GM19467 (cell line): ENCODE data around the gene DGLUCY.
"Not testable (repeated sequence)": the region's sequence is repeated elsewhere in the genome, so short reads cannot be mapped to it uniquely, and the experiment has no call there.

Experiments
- ATAC-seq: cut with Tn5 transposase; IDR thresholded peaks from one replicate; pipeline ENCODE4 v1.9.1; 2021; ENCODE audit warnings: mild to moderate bottlenecking, moderate library complexity; ENCODE audit not compliant: unreplicated experiment

DGLUCY gene, protein sequence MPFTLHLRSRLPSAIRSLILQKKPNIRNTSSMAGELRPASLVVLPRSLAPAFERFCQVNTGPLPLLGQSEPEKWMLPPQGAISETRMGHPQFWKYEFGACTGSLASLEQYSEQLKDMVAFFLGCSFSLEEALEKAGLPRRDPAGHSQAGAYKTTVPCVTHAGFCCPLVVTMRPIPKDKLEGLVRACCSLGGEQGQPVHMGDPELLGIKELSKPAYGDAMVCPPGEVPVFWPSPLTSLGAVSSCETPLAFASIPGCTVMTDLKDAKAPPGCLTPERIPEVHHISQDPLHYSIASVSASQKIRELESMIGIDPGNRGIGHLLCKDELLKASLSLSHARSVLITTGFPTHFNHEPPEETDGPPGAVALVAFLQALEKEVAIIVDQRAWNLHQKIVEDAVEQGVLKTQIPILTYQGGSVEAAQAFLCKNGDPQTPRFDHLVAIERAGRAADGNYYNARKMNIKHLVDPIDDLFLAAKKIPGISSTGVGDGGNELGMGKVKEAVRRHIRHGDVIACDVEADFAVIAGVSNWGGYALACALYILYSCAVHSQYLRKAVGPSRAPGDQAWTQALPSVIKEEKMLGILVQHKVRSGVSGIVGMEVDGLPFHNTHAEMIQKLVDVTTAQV

GRCh38 chr14:91113829-91114078 lies at the start of gene DGLUCY:
Gene DGLUCY (plus strand): TSS chr14:91114073. CDS start chr14:91160295, 46,222 bp downstream.
- peak; percentile 62 for ATAC-seq

- no peak for ATAC-seq
Measured at GRCh38 chr14:91065266-91065665, 48.6 kb upstream of the DGLUCY start.

DNA sequence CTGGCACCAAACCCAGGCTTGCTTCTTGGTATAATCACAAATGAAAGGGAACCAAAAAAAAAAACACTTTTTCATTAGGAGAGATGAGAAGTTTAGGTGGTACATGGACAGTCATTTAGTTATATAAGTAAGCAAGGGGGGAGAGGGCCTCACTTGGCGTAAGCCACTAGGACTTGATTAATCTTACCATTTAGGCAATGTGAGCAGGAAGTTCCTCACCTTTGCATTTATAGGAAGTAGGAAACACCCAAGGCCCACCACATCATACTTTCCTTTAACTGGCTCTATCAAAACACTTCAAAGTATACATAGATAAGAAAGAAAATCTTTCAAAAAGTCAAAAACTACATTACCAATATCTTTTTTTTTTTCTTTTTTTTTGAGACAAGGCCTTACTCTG lies 46.7 kb upstream of the DGLUCY start:
- ATAC-seq: no peak

DNA sequence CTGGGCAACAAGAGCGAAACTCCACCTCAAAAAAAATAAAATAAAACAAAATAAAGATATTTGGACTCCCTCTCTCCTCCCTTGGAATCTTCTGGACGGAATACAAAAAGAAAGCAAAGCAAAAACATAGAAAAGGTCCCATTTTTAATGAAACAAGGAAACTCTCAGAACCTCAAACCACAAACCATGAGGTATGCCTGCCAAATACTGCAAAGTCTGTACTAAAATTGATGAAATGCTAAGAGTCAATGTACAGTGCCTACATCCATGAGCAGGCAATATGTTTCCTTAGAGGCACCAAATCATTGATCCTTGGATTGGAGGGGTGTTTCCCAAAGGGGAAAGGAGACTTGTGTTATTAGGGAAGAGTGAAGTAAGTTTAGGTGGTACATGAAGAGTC lies 45.2 kb upstream of the DGLUCY start:
- no peak for ATAC-seq

GRCh38 chr14:91070572-91070971 lies 43.3 kb upstream of the DGLUCY start:
- no peak for ATAC-seq

DNA sequence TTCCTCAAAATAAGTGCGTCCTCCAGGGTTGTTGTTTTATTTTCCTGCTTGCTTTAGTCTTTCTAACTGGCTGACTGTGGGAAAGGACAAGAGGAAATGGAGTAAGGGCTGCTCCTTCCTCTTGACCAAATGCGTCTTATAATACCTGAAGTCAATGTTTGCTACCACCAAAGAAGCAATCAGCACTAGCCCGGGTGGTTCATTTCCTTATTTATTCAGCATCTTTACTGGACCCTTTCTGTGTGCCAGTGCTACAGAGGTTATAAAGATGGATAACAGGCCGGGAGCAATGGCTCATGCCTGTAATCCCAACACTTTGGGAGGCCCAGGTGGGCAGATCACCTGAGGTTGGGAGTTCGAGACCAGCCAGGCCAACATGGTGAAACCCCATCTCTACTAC lies 38.3 kb upstream of the DGLUCY start:
- ATAC-seq: no peak

DNA sequence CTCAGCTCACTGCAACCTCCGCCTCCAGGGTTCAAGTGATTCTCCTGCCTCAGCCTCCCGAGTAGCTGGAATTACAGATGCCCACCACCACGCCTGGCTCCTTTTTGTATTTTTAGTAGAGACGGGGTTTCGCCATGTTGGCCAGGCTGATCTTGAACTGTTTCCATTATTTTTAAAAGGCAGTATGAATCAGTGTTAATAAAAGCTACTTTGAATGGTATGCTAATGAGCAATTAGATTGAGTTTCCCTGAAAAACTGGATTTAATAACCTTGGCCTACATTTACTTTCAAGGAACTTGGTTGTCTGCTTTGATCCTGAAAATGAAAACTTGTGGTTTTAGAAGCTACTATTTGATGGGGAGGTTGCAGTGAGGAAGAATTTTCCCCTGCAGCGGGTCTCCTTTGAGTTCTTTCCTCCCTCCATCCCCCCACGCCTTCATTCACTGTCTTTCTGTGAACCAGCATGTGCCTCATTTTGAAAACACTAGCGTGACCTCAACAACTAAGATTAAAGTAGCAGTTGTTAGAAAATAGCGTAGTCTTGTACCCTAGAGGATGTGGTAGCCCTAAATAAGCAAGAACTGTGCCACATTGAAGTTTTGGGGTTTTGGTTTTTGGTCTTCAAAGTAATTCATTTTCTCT lies 35.7 kb upstream of the DGLUCY start:
- no peak for ATAC-seq

GRCh38 chr14:91080071-91080470 lies 33.8 kb upstream of the DGLUCY start:
- no peak for ATAC-seq

- ATAC-seq: no peak
Measured at GRCh38 chr14:91082282-91082681, 31.6 kb upstream of the DGLUCY start.

- ATAC-seq: no peak
Measured at GRCh38 chr14:91084516-91084915, 29.4 kb upstream of the DGLUCY start.

DNA sequence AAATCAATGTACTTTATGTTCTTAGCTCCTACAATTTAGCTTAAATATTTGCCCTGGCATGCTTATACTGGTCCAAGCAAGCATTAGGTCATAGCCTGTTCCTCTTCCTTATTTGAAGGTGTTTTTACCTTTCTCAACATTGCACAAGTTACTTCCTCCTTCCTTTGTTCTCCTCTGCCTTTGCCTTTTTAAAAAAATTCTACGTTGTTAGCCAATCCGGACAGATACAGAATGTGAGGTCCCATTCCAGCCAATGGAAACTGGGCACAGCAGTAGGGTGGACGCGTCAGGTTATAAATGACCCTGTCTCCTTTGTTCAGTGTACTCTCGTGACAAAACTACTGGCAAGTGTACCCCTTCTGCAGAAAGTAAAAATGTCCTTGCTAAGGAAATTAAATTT lies 26.4 kb upstream of the DGLUCY start:
- not testable (repeated sequence) for ATAC-seq

GRCh38 chr14:91088585-91089235 lies 25.2 kb upstream of the DGLUCY start:
- ATAC-seq: no peak

DNA sequence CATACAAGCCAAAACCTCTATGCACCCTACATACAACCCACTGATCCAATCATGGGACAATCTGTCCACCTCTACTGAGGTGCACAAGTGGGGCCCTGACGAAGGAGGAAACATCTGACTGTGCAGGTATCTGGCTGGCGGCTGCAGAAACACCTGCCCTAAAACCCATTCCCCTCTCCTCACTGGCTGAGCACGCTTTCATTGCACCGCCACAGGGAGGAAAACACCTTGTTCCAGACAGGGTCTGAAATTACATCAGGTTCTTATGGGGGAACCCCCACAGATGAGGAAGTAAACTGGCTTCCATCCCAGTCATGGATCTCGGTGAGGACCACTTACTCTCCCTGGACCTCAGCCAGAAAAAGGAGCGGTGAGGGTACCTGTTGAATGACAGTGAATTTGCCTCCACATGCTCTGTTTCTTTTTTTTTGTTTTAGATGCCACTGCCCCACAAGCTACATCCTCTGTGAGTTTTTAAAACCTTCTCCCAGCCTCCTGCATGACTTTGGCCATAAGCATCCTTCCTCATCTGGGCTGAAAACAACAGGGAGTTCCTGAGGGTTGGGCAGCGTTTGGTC lies 23.8 kb upstream of the DGLUCY start:
- ATAC-seq: no peak

DNA sequence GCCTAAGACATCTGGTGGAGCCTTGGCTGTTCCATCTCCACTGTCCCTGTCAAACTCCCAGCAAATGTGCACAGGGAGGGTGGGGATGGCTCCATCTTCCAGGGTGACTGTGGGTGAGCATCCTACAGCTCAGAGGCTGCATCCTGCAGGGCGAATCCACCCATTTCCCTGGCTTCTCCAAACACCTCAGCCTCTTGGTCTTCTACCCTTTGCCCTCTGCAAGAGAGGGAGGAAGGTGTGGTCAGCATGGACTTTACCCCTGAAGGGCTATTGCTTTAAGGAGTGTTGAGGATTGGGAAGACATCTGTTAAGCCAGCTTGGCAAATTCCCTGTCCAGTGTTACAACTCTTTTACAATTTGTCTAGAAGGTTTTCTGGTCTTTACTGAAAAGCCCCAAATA lies 23.1 kb upstream of the DGLUCY start:
- ATAC-seq: no peak

DNA sequence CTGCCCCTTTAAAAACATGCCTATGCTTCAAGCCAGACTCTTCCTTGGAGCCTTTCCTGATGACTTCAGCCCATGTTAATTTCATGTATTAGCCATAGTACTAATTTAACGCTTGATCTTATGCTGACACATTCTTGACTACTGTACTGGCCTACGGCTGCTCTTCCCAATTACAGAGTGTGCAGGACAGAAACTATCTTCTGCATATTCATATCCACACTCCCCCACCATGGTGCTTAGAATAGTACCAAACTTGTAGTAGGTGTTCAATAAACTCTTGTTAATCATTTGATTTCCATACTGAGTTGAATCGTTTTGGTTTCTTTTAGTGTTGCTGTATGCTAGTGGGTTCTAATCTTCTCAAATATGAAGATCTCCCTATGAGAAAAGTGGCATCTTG lies 21.8 kb upstream of the DGLUCY start:
- no peak for ATAC-seq

DNA sequence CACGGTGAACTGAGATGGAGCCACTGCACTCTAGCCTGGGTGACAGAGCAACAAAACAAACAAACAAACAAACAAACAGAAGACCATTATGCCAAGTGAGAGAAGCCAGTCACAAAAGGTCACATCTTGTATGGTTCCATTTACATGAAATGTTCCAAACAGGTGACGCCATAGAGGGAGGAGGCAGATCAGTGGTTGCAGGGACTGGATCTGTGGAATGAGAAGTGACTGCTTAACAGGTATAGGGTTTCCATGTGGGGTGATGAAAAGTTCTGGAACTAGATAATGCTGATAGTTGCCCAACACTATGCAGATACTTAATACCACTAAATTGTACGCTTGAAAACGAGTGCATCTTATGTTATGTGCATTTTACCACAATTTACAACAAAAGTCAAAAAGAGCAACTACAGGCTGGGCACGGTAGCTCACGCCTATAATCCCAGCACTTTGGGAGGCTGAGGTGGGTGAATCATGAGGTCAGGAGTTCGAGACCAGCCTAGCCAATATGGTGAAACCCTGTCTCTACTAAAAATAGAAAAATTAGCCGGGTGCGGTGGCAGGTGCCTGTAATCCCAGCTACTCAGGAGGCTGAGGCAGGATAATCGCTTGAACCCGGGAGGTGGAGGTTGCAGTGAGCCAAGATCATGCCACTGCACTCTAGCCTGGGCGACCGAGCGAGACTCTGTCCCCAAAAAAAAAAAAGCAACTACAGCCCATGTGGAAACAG lies 20.0 kb upstream of the DGLUCY start:
- ATAC-seq: not testable (repeated sequence)

- no peak for ATAC-seq
Measured at GRCh38 chr14:91094772-91095171, 19.1 kb upstream of the DGLUCY start.

GRCh38 chr14:91095178-91095577 lies 18.7 kb upstream of the DGLUCY start:
- ATAC-seq: no peak

- ATAC-seq: not testable (repeated sequence)
Measured at GRCh38 chr14:91097657-91098056, 16.2 kb upstream of the DGLUCY start.

GRCh38 chr14:91098591-91098990 lies 15.3 kb upstream of the DGLUCY start:
- no peak for ATAC-seq

GRCh38 chr14:91100102-91100501 lies 13.8 kb upstream of the DGLUCY start:
- ATAC-seq: no peak
